ENCODE measurements around the gene MLLT3.

DNA sequence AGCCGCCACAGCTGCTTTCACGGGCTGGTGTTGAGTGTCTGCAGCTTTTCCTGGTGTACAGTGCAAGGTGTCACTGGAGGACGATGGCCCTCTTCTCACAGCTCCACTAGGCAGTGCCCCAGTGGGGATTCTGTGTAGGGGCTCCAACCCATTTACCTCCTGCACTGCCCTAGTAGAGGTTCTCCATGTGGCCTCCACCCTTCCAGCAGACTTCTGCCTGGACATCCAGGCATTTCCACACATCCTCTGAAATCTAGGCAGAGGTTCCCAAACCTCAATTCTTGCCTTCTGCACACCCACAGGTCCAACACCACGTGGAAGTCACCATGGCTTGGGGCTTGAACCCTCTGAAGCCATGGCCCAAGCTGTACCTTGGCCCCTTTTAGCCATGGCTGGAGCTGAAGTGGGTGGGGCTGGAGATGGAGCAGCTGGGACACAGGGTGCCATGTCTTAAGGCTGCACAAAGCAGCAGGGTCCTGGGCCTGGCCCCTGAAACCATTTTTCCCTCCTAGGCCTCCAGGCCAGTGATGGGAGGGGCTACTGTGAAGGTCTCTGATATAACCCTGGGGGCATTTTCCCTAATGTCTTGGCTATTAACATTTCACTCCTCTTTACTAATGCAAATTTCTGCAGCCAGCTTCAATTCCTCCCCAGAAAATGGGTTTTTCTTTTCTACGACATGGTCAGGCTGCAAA, 82.0 kb downstream of the MLLT3 start:
- TF ChIP-seq CTCF (IDR thresholded peaks at IDR 0.05; ENCODE audit: low read depth, low read length): no peak
- TF ChIP-seq EZH2phosphoT487 (IDR thresholded peaks at IDR 0.05; ENCODE audit: low read depth): no peak

Data from OCI-LY3 (cell line).